Measurements from ENCODE around the gene GTF3C5.
"Not testable (repeated sequence)": the region's sequence is repeated elsewhere in the genome, so short reads cannot be mapped to it uniquely, and the experiment has no call there.

GTF3C5 gene

GRCh38 chr9:133066181-133066983, 35.6 kb downstream of the GTF3C5 start:
- no peak for DNase-seq (ENCODE audit: extremely low read depth in 1 of 2, low read depth in 1 of 2)

GRCh38 chr9:133067006-133067405, 36.2 kb downstream of the GTF3C5 start:
- no peak for DNase-seq (ENCODE audit: extremely low read depth in 1 of 2, low read depth in 1 of 2)

GRCh38 chr9:133067813-133068212, 37.0 kb downstream of the GTF3C5 start:
- DNase-seq (ENCODE audit: extremely low read depth in 1 of 2, low read depth in 1 of 2) = no peak

- not testable (repeated sequence) for DNase-seq (ENCODE audit: extremely low read depth in 1 of 2, low read depth in 1 of 2)
Observed at GRCh38 chr9:133068431-133068830, 37.6 kb downstream of the GTF3C5 start.

- DNase-seq (ENCODE audit: extremely low read depth in 1 of 2, low read depth in 1 of 2) = not testable (repeated sequence)
Observed at GRCh38 chr9:133070500-133070961, 39.7 kb downstream of the GTF3C5 start.

GRCh38 chr9:133070985-133071384, 40.2 kb downstream of the GTF3C5 start:
- DNase-seq (ENCODE audit: extremely low read depth in 1 of 2, low read depth in 1 of 2) = not testable (repeated sequence)

- DNase-seq (ENCODE audit: extremely low read depth in 1 of 2, low read depth in 1 of 2) = no peak
Observed at GRCh38 chr9:133071484-133072150, 40.8 kb downstream of the GTF3C5 start.

- DNase-seq (ENCODE audit: extremely low read depth in 1 of 2, low read depth in 1 of 2) = not testable (repeated sequence)
Observed at GRCh38 chr9:133072210-133072609, 41.4 kb downstream of the GTF3C5 start.

GRCh38 chr9:133073086-133074014, 42.6 kb downstream of the GTF3C5 start:
- DNase-seq (ENCODE audit: extremely low read depth in 1 of 2, low read depth in 1 of 2) = no peak

- DNase-seq (ENCODE audit: extremely low read depth in 1 of 2, low read depth in 1 of 2) = no peak
Observed at GRCh38 chr9:133074111-133074651, 43.4 kb downstream of the GTF3C5 start.

GRCh38 chr9:133075925-133076630, 45.3 kb downstream of the GTF3C5 start:
- DNase-seq (ENCODE audit: extremely low read depth in 1 of 2, low read depth in 1 of 2) = no peak

GRCh38 chr9:133076691-133077090, 45.9 kb downstream of the GTF3C5 start:
- DNase-seq (ENCODE audit: extremely low read depth in 1 of 2, low read depth in 1 of 2) = no peak

GRCh38 chr9:133078486-133078885, 47.7 kb downstream of the GTF3C5 start:
- no peak for DNase-seq (ENCODE audit: extremely low read depth in 1 of 2, low read depth in 1 of 2)

GRCh38 chr9:133080161-133080560, 49.4 kb downstream of the GTF3C5 start:
- no peak for DNase-seq (ENCODE audit: extremely low read depth in 1 of 2, low read depth in 1 of 2)

- not testable (repeated sequence) for DNase-seq (ENCODE audit: extremely low read depth in 1 of 2, low read depth in 1 of 2)
Observed at GRCh38 chr9:133080786-133081779, 50.3 kb downstream of the GTF3C5 start.

GRCh38 chr9:133081957-133082644, 51.3 kb downstream of the GTF3C5 start:
- DNase-seq (ENCODE audit: extremely low read depth in 1 of 2, low read depth in 1 of 2) = not testable (repeated sequence)

- DNase-seq (ENCODE audit: extremely low read depth in 1 of 2, low read depth in 1 of 2) = not testable (repeated sequence)
Observed at GRCh38 chr9:133083688-133084087, 52.9 kb downstream of the GTF3C5 start.

- not testable (repeated sequence) for DNase-seq (ENCODE audit: extremely low read depth in 1 of 2, low read depth in 1 of 2)
Observed at GRCh38 chr9:133086212-133086860, 55.5 kb downstream of the GTF3C5 start.
